K562 (cell line): ENCODE results near the gene CAMK1D. TPM values are rescaled to one million over a fixed set of nuclear protein-coding genes. Genes with fewer than 3 reads are reported as not detected.

ENCODE experiments used
- ATAC-seq: fragments of 200-7000 bp; cut with Tn5 transposase; 3 replicates; pipeline ENCODE4 v1.9.1; 2020; ENCODE audit warnings: moderate library complexity
- BruUV-seq: library from RNA; stranded (reverse); fragments of 400-500 nt; replicated peaks from 2 replicates; lab custom pipeline; 2021; lab: Mats Ljungman, UMichigan
- CTCF ChIA-PET: fragments of 300-600 bp; formaldehyde crosslinking; extraction: SDS; loops from one replicate; lab custom pipeline; 2021; ENCODE audit warnings: low intra/inter-chr PET ratio; lab: Yijun Ruan, JAX
- POLR2A ChIA-PET: fragments of 300-600, 350-650 bp; sonication (Branson Sonifier 250); formaldehyde crosslinking; extraction: SDS; loops from one replicate; lab custom pipeline; 2021; ENCODE audit warnings: antibody characterized with exemption, inconsistent platforms; lab: Yijun Ruan, JAX
- DNase-seq, 4 experiments: peaks; one replicate each; pipeline versions ENCODE4 v3.0.0 to v3.0.0-alpha.2; 2011 to 2018; ENCODE audit warnings: low spot score in 3 of 4, mixed read lengths in 3 of 4; ENCODE audit errors: extremely low read depth in 1 of 4
- FAIRE-seq: peaks from 2 replicates; lab custom pipeline; 2011; peaks lifted over from hg19 to GRCh38; lab: Jason Lieb, UNC
- H2AFZ ChIP-seq: 2 replicates; pipeline ENCODE4 v1.6.0; 2011; ENCODE audit warnings: low read depth, low read length, control low read depth, inconsistent platforms
- H3K27ac ChIP-seq: fragments of 200-600 bp; 3 replicates; pipeline ENCODE4 v1.8.0; 2011; ENCODE audit warnings: low read depth, mild to moderate bottlenecking, control low read depth, inconsistent platforms, low read length, moderate library complexity, mixed read lengths; ENCODE audit errors: extremely low read depth
- H3K27me3 ChIP-seq, 2 experiments: fragments of 300-600 bp in 1 of 2; 2 replicates in 1 of 2; 3 replicates in 1 of 2; pipeline versions ENCODE4 v1.6.0 to v1.8.0; 2011; ENCODE audit warnings: inconsistent platforms in 2 of 2, low read length in 2 of 2, mild to moderate bottlenecking in 1 of 2, mixed read lengths in 1 of 2, moderate library complexity in 1 of 2; ENCODE audit not compliant: control insufficient read depth in 2 of 2, insufficient read depth in 2 of 2
- H3K36me3 ChIP-seq: fragments of 300-600 bp; 3 replicates; pipeline ENCODE4 v1.8.0; 2011; ENCODE audit warnings: mild to moderate bottlenecking, low read length, inconsistent platforms; ENCODE audit not compliant: control insufficient read depth, insufficient read depth
- H3K4me1 ChIP-seq, 2 experiments: fragments of 200-600 bp in 1 of 2; replicated peaks in 1 of 2; 2 replicates in 1 of 2; 3 replicates in 1 of 2; pipeline versions ENCODE4 v1.5.1 to v1.8.0; 2011; ENCODE audit warnings: inconsistent platforms in 2 of 2, low read length in 2 of 2, mild to moderate bottlenecking in 1 of 2, mixed read lengths in 1 of 2, moderate library complexity in 1 of 2; ENCODE audit not compliant: control insufficient read depth in 2 of 2, insufficient read depth in 2 of 2
- H3K4me2 ChIP-seq: 2 replicates; pipeline ENCODE4 v1.6.1; 2011; ENCODE audit warnings: low read length, control low read depth, inconsistent platforms, mixed read lengths; ENCODE audit not compliant: insufficient read depth
- H3K4me3 ChIP-seq: fragments of 200-600 bp; sonication (generic), shearing (Covaris generic); 2 replicates; pipeline ENCODE4 v1.5.1; 2016; ENCODE audit warnings: control low read depth, inconsistent platforms
- H3K79me2 ChIP-seq: fragments of 200-600 bp; 3 replicates; pipeline ENCODE4 v1.8.0; 2011; ENCODE audit warnings: low read length, inconsistent platforms; ENCODE audit not compliant: control insufficient read depth, insufficient read depth
- H3K9ac ChIP-seq, 2 experiments: 2 replicates each; pipeline versions ENCODE4 v1.6.0 to v1.6.1; 2011; ENCODE audit warnings: low read depth in 2 of 2, low read length in 2 of 2, control low read depth in 1 of 2, inconsistent platforms in 1 of 2, mild to moderate bottlenecking in 1 of 2, mixed read lengths in 1 of 2; ENCODE audit not compliant: insufficient read depth in 1 of 2
- H3K9me1 ChIP-seq: one replicate; pipeline ENCODE4 v1.6.0; 2011; ENCODE audit warnings: inconsistent platforms, mild to moderate bottlenecking, low read length, moderate library complexity; ENCODE audit not compliant: control insufficient read depth, insufficient read depth
- H3K9me3 ChIP-seq: replicated peaks from 2 replicates; pipeline ENCODE4 v1.5.1; 2011; ENCODE audit warnings: low read depth, low read length, inconsistent platforms; ENCODE audit not compliant: control insufficient read depth, insufficient read depth
- H4K20me1 ChIP-seq: replicated peaks from 2 replicates; pipeline ENCODE4 v1.6.1; 2011; ENCODE audit warnings: low read length, inconsistent platforms, mixed read lengths; ENCODE audit not compliant: control insufficient read depth, insufficient read depth
- BCLAF1 ChIP-seq, 2 experiments: fragments of 450-650 bp in 1 of 2; IDR thresholded peaks; 2 replicates each; pipeline ENCODE4 v1.6.1; 2011 to 2017; ENCODE audit warnings: low read depth in 2 of 2, antibody characterized with exemption in 1 of 2, borderline replicate concordance in 1 of 2, low read length in 1 of 2, mild to moderate bottlenecking in 1 of 2, mixed read lengths in 1 of 2; ENCODE audit not compliant: control insufficient read depth in 1 of 2
- ID3 ChIP-seq, 2 experiments: fragments of 250-450 bp in 1 of 2; fragments of 450-650 bp in 1 of 2; sonication (Bioruptor Pico) in 1 of 2; IDR thresholded peaks; 2 replicates each; pipeline versions ENCODE4 v1.6.1 to v1.8.0; 2016 to 2021; ENCODE audit warnings: mild to moderate bottlenecking in 2 of 2, moderate library complexity in 2 of 2, missing compliant biosample characterization in 1 of 2, missing genetic modification characterization in 1 of 2
- MAFG ChIP-seq: fragments of 450-650 bp; conservative IDR thresholded peaks from 2 replicates; pipeline ENCODE4 v1.6.1; 2016; ENCODE audit warnings: missing genetic modification characterization, missing compliant biosample characterization
- PRPF4 ChIP-seq: fragments of 200-400 bp; formaldehyde crosslinking; IDR thresholded peaks from one replicate; pipeline ENCODE4 v1.6.1; 2017; ENCODE audit warnings: low read length, low read depth, mild to moderate bottlenecking; ENCODE audit not compliant: insufficient read depth, poor library complexity, severe bottlenecking
- RBFOX2 ChIP-seq: fragments of 200-400 bp; formaldehyde crosslinking; IDR thresholded peaks from 2 replicates; pipeline ENCODE4 v1.6.1; 2017; ENCODE audit warnings: low read depth, mild to moderate bottlenecking, low read length, moderate library complexity
- SMARCB1 ChIP-seq: IDR thresholded peaks from 2 replicates; pipeline ENCODE4 v1.6.1; 2011; ENCODE audit warnings: improper control_type of control experiment, low read depth; ENCODE audit not compliant: insufficient read length
- SP2 ChIP-seq: IDR thresholded peaks from 2 replicates; pipeline ENCODE4 v1.6.1; 2011; ENCODE audit warnings: mild to moderate bottlenecking, low read depth, low read length, moderate library complexity; ENCODE audit not compliant: poor library complexity, severe bottlenecking; ENCODE audit errors: extremely low read depth
- ZEB2 ChIP-seq: fragments of 450-650 bp; IDR thresholded peaks from 2 replicates; pipeline ENCODE4 v1.6.1; 2016
- ZNF184 ChIP-seq: sonication (generic); formaldehyde crosslinking; IDR thresholded peaks from 2 replicates; pipeline ENCODE4 v1.5.0; 2020; ENCODE audit warnings: missing genetic modification reagents
- ZNF3 ChIP-seq: fragments of 250-450 bp; sonication (Bioruptor Pico); IDR thresholded peaks from 2 replicates; pipeline ENCODE4 v1.5.0; 2021; ENCODE audit warnings: mild to moderate bottlenecking, moderate library complexity
- ZNF436 ChIP-seq: fragments of 250-450, 450-650 bp; sonication (Bioruptor Pico); formaldehyde crosslinking; IDR thresholded peaks from 2 replicates; pipeline ENCODE4 v1.7.0; 2020; ENCODE audit warnings: mild to moderate bottlenecking
- ZSCAN32 ChIP-seq: fragments of 450-650 bp; formaldehyde crosslinking; IDR thresholded peaks from 2 replicates; pipeline ENCODE4 v1.4.0; 2020; ENCODE audit warnings: mild to moderate bottlenecking, moderate library complexity
- WGBS: fragments of 100-300 bp; shearing (Covaris generic); methylation state at CpG from one replicate; pipeline ENCODE4 v1.1.6; 2016; ENCODE audit warnings: low coverage, mixed read lengths; ENCODE audit not compliant: insufficient coverage; ENCODE audit errors: missing lambda C conversion rate; 5-methylcytosine and 5-hydroxymethylcytosine counted together
- in situ Hi-C: fragments of 300-500 bp; cut with MboI; formaldehyde crosslinking; loops from 4 replicates; pipeline ENCODE4 v1.15.0; 2018; ENCODE audit warnings: inconsistent platforms, mixed read lengths
- intact Hi-C: fragments of 100-400 bp; cut with micrococcal nuclease; formaldehyde crosslinking; loops from 2 replicates; pipeline ENCODE4 v1.14.2; 2022
- polyA plus RNA-seq, 8 experiments: library from polyadenylated mRNA; depleted of rRNA in 4 of 8; stranded (reverse) in 5 of 8; unstranded in 3 of 8; fragments of >200 nt; fragmentation: Nextera tagmentation in 2 of 8; fragmentation: Illumina TruSeq in 1 of 8; extraction: Ambion mirVana in 2 of 8; extraction: Trizol in 1 of 8; gene quantifications; 2 replicates each; pipeline versions ENCODE4 v1.2.1 to v1.2.3, GENCODE V29; 2011 to 2014; ENCODE audit warnings: inconsistent platforms in 1 of 8, missing spikeins in 1 of 8
- total RNA-seq, 7 experiments: library from RNA; depleted of rRNA in 6 of 7; stranded (reverse); fragments of >200 nt in 6 of 7; fragmentation: Illumina TruSeq in 2 of 7; extraction: Trizol in 2 of 7; gene quantifications; 2 replicates each; pipeline versions ENCODE4 v1.2.1 to v1.2.3, GENCODE V29; 2011 to 2021; ENCODE audit warnings: low replicate concordance in 1 of 7

Gene CAMK1D
- total and polyA plus RNA-seq, 9 of the 15 experiments (the other 6 are each of a cell fraction or from before 2014, with no cell fraction given): 0.12 to 0.24 (median 0.20) TPM; not detected in 5

GRCh38 chr10:12459762-12460161, 110.4 kb downstream of the CAMK1D start:
- no peak overlapping the region for H3K9ac ChIP-seq
- WGBS: 0% methylated on average over 6 of the region's 6 CpGs
- H3K27me3 ChIP-seq: peaks cover 12 to 44% of the 10 kb centered on the region in 2 experiments; a peak in 4 of 5 replicates
- intact Hi-C loops: no loop called here
- H2AFZ ChIP-seq: no peak overlapping the region
- no peak for ATAC-seq
- H3K9me1 ChIP-seq: no peaks in the 10 kb centered on the region
- DNase-seq: no peak
- no peaks in the 10 kb centered on the region for H3K79me2 ChIP-seq
- FAIRE-seq: no peak
- no peak overlapping the region for H3K27ac ChIP-seq
- ChIA-PET CTCF (no interaction called here), POLR2A (interaction anchor here (0.6 kb wide), 2 partner anchors 27 to 669 kb away, joined by 3 to 4 read pairs; no protein-coding TSS in a partner anchor)
- no peaks in the 10 kb centered on the region for H3K36me3 ChIP-seq
- no peak overlapping the region for H3K4me2 ChIP-seq
- H3K9me3 ChIP-seq: no peaks in the 10 kb centered on the region
- in situ Hi-C loops: no loop called here
- no TSS peak for BruUV-seq
- TF ChIP-seq MAFG (tag) (0 out of 2 replicates have a peak, but pooled peaks have one; percentile 39), ZSCAN32 (no peak)
- H3K4me1 ChIP-seq: no peaks in the 10 kb centered on the region
- H4K20me1 ChIP-seq: no peaks in the 10 kb centered on the region
- no peak overlapping the region for H3K4me3 ChIP-seq

GRCh38 chr10:12463459-12463838, 114.1 kb downstream of the CAMK1D start:
- H3K9me3 ChIP-seq: no peaks in the 10 kb centered on the region
- H3K4me2 ChIP-seq: no peak overlapping the region
- ChIA-PET CTCF (no interaction called here), POLR2A (no interaction called here)
- H2AFZ ChIP-seq: no peak overlapping the region
- no peak for FAIRE-seq
- H4K20me1 ChIP-seq: no peaks in the 10 kb centered on the region
- no peaks in the 10 kb centered on the region for H3K36me3 ChIP-seq
- WGBS: 0% methylated on average over 5 of the region's 5 CpGs
- H3K9me1 ChIP-seq: no peaks in the 10 kb centered on the region
- no peak overlapping the region for H3K27ac ChIP-seq
- DNase-seq: no peak
- intact Hi-C loops (no loop called here), in situ Hi-C loops (no loop called here)
- H3K4me1 ChIP-seq: no peaks in the 10 kb centered on the region
- no peak for ATAC-seq
- H3K9ac ChIP-seq: no peak overlapping the region
- BruUV-seq: no TSS peak
- no peaks in the 10 kb centered on the region for H3K79me2 ChIP-seq
- peaks cover 4 to 34% of the 10 kb centered on the region in 2 experiments for H3K27me3 ChIP-seq
- no peak overlapping the region for H3K4me3 ChIP-seq
- TF ChIP-seq SMARCB1 (no peak), ZEB2 (no peak), SP2 (no peak), RBFOX2 (no peak), PRPF4 (no peak), ZNF3 (CRISPR knock-in tag) (no peak), BCLAF1 (IDR thresholded peaks at IDR 0.05; ENCODE audit: borderline replicate concordance in 1 of 2, control insufficient read depth in 1 of 2, low read depth in 2 of 2, low read length in 1 of 2) (no peak), ID3 (CRISPR knock-in tag; IDR thresholded peaks at IDR 0.05) (no peak), ID3 (tag; IDR thresholded peaks at IDR 0.05) (no peak), ZNF436 (CRISPR knock-in tag) (no peak), ZNF184 (CRISPR knock-in tag) (no peak)
